C4-2B (cell line): ENCODE results near the gene CXCR2.

ENCODE experiments used
- CTCF ChIP-seq: fragments of 450-650 bp; conservative IDR thresholded peaks from 2 replicates; pipeline ENCODE4 v1.5.1; 2017; ENCODE audit warnings: mild to moderate bottlenecking
- ZFX ChIP-seq: fragments of 450-650 bp; IDR thresholded peaks from 2 replicates; pipeline ENCODE4 v1.6.1; 2017

GRCh38 chr2:218168016-218168415 lies 42.2 kb downstream of the CXCR2 start:
- TF ChIP-seq CTCF: no peak
- no peak for TF ChIP-seq ZFX
